Lower leg skin (tissue), 4 donors: ENCODE measurements around the gene SPPL2B. TPM values are rescaled to one million over a fixed set of nuclear protein-coding genes. Genes with fewer than 3 reads are reported as not detected.

Experiments used
- DNase-seq, 2 donors: peaks; one replicate each; pipeline ENCODE4 v3.0.0-alpha.2; 2019; ENCODE audit warnings: low spot score in 2 of 2
- H3K4me3 ChIP-seq: fragments of 200-600 bp; sonication (generic); 2 replicates; pipeline ENCODE4 v1.5.1; 2017; ENCODE audit warnings: mild to moderate bottlenecking, low read depth; ENCODE audit not compliant: poor library complexity, severe bottlenecking
- CTCF ChIP-seq, 3 donors: fragments of 450-650 bp; IDR thresholded peaks; one replicate each; pipeline ENCODE4 v1.5.1; 2016; ENCODE audit warnings: antibody characterized with exemption in 3 of 3, mild to moderate bottlenecking in 3 of 3, moderate library complexity in 2 of 3
- POLR2A ChIP-seq, 2 donors: fragments of 450-650 bp; IDR thresholded peaks; one replicate each; pipeline ENCODE4 v1.6.1; 2016 to 2017; ENCODE audit warnings: antibody characterized with exemption in 2 of 2, mild to moderate bottlenecking in 1 of 2, moderate library complexity in 1 of 2
- WGBS, 2 donors: methylation state at CpG; one replicate each; pipeline ENCODE4 v1.1.5; 2018; 5-methylcytosine and 5-hydroxymethylcytosine counted together
- intact Hi-C: fragments of 100-400 bp; cut with DNase I; formaldehyde crosslinking; loops from one replicate; pipeline ENCODE4 v1.15.0; 2023; ENCODE audit warnings: low total_unique reads
- total RNA-seq, 4 donors: library from RNA; depleted of rRNA; stranded (reverse); fragments of >200 nt; gene quantifications; one replicate each; pipeline ENCODE4 v1.1.0, GENCODE V29; 2016

Gene SPPL2B
- total RNA-seq, 4 donors from 2014 or later: 36.1 to 84.7 (median 51.0) TPM

DNA sequence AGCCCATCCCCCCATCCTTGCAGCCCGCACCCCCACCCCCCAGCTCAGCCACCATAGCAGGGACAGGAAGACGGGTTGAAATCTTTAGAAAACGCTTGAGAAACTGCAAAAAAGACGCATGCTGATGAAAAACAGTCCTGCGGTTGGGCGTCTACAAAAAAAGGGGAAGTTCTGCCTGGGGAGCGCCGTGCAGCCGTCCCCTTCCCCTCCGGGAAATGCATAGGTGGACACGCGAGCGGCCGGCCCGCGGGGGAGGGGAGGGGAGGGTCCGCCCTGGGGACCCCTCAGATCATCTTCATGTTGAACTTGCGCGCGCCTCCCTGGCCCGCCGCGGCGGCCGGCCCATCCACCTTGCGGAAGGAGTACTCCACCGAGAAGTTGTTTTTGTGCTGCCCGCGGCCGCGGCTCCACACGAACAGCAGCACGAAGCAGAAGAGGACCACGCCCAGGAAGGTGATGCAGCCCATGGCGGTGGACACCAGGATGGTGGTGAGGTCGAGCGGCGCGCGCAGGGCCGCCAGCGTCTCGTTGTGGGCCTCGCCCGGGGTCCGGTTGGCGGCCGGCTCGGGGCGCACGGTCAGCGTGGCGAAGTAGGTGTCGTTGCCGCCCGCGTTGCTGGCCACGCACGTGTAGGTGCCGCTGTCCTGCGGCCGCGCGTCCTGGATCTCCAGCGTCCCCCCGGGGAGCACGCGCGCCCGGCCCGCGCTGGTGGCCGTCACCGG, 38.6 kb upstream of the SPPL2B start:
- no peak for DNase-seq
- 1 to 4% methylated on average over 18 to 57 of the region's 74 CpGs for WGBS, 2 donors
- TF ChIP-seq POLR2A (IDR thresholded peaks at IDR 0.05) (no peak), CTCF (IDR thresholded peaks at IDR 0.05) (no peak)
- H3K4me3 ChIP-seq: peak overlapping the region; percentile 22
- intact Hi-C loops: no loop called here

DNA sequence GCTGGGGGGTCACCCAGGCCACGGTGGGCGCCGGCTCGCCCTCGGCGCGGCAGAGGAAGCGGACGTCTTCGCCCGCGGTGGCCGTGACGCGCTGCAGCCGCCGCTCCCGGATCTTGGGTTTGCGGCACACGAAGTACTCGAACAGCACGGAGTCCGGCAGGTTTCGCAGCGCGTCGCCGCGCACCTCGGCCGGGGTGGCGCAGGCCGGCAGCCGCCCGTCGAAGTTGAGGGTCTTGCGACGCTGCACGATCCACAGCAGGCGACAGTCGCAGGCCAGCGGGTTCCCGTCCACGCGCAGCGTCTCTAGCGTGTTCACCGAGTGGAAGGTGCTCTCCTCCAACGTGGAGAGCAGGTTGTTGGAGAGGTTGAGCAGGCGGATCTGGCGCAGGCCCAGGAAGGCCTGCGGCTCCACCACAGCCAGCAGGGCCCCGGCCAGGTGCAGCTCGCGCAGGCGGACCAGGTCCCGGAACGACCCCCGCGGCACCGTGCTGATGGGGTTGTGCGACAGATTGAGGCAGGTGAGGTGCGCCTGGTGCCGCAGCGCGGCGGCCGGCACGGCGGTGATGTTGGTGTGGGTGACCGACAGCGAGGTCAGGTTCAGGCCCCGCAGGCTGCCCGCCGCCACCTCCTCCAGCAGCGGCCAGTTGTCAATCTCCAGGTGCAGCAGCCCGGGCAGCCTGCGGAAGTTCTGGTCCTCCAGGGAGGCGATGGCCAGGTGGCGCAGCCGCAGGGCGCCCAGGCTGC, 37.9 kb upstream of the SPPL2B start:
- no peak for DNase-seq
- H3K4me3 ChIP-seq: peak overlapping the region; percentile 22
- 6 to 19% methylated on average over 21 to 65 of the region's 82 CpGs for WGBS, 2 donors
- TF ChIP-seq POLR2A (IDR thresholded peaks at IDR 0.05) (no peak), CTCF (IDR thresholded peaks at IDR 0.05) (no peak)
- intact Hi-C loops: no loop called here

DNA sequence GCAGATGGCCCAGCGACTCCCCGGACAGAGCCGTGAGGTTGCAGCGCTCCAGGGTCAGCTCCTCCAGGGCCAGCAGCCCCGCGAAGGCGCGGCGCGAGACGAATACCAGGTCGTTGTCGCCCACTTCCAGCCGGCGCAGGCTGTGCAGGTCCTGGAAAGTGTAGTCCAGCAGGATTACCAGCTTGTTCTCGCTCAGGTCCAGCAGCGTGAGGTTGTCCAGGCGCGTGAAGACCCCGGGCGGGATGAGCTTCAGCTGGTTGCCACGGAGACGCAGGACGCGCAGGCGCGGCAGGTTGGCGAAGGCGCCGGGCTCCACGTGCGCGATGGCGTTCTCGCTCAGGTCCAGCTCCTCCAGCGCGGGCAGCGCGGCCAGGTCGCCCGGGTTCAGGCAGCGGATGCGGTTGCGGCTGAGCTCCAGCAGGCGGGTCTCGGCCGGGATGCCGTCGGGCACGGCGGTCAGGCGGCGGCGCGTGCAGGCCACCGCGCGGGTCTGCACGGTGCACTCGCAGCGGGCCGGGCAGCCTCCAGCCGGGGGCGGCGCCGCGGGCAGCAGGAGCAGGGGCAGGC, 37.2 kb upstream of the SPPL2B start:
- 18 to 46% methylated on average over 34 to 46 of the region's 67 CpGs for WGBS, 2 donors
- H3K4me3 ChIP-seq: no peak overlapping the region
- no peak for DNase-seq
- intact Hi-C loops: no loop called here
- no peak for TF ChIP-seq POLR2A (IDR thresholded peaks at IDR 0.05)
- TF ChIP-seq CTCF (IDR thresholded peaks at IDR 0.05): no peak

DNA sequence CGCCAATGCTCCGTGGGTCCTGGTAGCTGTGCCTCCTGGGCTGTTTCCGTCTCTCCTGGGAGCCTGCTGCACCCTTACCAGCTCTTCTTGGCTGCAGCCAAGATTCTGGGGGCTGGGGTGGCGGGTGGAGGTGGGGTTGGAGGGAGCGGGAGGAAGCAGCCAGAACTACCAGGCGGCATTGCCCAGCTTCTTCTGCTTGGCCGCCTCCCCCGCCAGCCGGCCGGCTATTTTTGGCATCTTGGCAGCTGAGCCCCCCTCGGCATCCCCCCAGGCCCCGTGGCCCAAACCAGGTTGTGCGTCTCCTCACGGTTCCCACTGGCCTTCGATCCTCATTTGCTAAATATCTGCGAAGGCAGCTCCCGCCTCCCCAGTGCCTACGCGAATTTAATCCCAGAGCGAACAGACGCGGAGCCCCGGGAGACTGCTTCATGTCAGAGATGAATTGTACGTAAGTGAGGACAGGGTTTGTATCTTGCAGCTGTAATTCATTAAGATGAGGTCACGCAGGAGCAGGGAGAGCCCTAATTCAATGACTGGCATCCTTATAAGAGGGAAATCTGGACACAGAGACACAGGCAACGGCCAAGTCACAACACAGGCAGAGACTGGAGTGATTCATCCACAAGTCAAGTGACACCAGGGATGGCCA, 33.7 kb upstream of the SPPL2B start:
- intact Hi-C loops: no loop called here
- 31 to 46% methylated on average over 26 of the region's 26 CpGs for WGBS, 2 donors
- TF ChIP-seq POLR2A (IDR thresholded peaks at IDR 0.05) (no peak), CTCF (IDR thresholded peaks at IDR 0.05) (no peak)
- DNase-seq: peak in 1 of 2 donors; percentile 45
- no peak overlapping the region for H3K4me3 ChIP-seq

DNA sequence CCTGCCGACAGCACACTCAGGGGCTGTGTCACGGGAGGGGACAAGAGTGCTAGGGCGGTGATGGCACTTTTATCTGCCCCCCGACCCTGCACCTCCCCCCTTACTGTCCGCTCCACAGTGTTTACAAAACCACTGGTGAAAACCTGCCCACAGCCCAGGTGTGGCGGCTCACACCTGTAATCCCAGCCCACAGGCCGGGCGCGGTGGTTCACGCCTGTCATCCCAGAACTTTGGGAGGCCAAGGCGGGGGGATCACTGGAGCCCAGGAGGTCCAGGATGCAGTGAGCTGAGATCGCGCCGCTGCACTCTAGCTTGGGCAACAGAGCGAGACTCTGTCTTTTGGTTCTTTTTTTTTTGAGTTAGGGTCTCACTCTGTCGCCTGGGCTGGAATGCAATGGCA, 32.3 kb upstream of the SPPL2B start:
- DNase-seq: no peak
- H3K4me3 ChIP-seq: no peak overlapping the region
- intact Hi-C loops: no loop called here
- no peak for TF ChIP-seq POLR2A (IDR thresholded peaks at IDR 0.05)
- no peak for TF ChIP-seq CTCF (IDR thresholded peaks at IDR 0.05)
- 90 to 94% methylated on average over 16 of the region's 16 CpGs for WGBS, 2 donors
